Spleen (tissue), 7 donors: ENCODE measurements around the gene BHMT.

Source experiments
- CTCF ChIP-seq, 11 experiments: fragments of 200-600 bp in 7 of 11; fragments of 450-650 bp in 4 of 11; sonication (generic) in 4 of 11; IDR thresholded peaks in 8 of 11; conservative IDR thresholded peaks in 3 of 11; 1 replicate in 7 of 11; 2 replicates in 4 of 11; pipeline versions ENCODE4 v1.4.0 to v1.8.0; 2016 to 2021; ENCODE audit warnings: antibody characterized with exemption in 11 of 11, inconsistent platforms in 4 of 11, mild to moderate bottlenecking in 1 of 11
- POLR2A ChIP-seq, 3 donors: fragments of 450-650 bp; IDR thresholded peaks; one replicate each; pipeline ENCODE4 v1.5.1; 2017; ENCODE audit warnings: antibody characterized with exemption in 3 of 3, mild to moderate bottlenecking in 1 of 3
- POLR2AphosphoS5 ChIP-seq, 3 donors: sonication (generic); formaldehyde crosslinking; IDR thresholded peaks; one replicate each; pipeline ENCODE4 v1.5.1; 2017; ENCODE audit warnings: antibody characterized with exemption in 3 of 3
- donor health status: DM: no; HTN: no; CAD: no; lungs with moderate emphysema.
- donor health status: DM: no; HTN: no; CAD: no.
- donor health status: DM: no; HTN: no; CAD: no.

- TF ChIP-seq CTCF (IDR thresholded peaks at IDR 0.05 in 8 of 11, conservative IDR thresholded peaks at IDR 0.05 in 3 of 11) (no peak), POLR2AphosphoS5 (IDR thresholded peaks at IDR 0.05) (no peak), POLR2A (IDR thresholded peaks at IDR 0.05) (no peak)
These were observed 33.8 kb upstream of the BHMT start for GRCh38 chr5:79077680-79078365.
